Measurements from ENCODE around the gene THSD7B.
"Not testable (repeated sequence)": the region's sequence is repeated elsewhere in the genome, so short reads cannot be mapped to it uniquely, and the experiment has no call there.

Gene THSD7B

DNA sequence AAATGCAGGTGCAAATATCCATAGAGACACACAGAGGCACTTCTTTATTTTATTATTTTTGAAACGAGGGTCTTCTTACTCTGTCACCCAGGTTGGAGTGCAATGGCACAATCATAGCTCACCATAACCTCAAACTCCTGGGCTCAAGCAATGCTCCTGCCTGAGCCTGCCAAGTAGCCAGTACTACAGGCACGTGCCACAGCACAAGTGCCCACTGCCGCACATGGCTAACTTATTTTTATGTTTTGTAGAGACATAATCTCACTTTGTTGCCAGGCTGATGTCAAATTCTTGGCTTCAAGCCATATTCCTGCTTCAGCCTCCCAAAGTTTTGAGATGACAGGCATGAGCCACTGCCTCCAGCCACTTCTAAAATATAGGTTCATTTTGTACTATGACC, 537.6 kb downstream of the THSD7B start:
- Histone ChIP-seq H2AFZ (no peak overlapping the region), H3K79me2 (no peaks in the 10 kb centered on the region), H3K27ac (no peak overlapping the region), H3K9me3 (ENCODE audit: control insufficient read depth, low read length) (no peaks in the 10 kb centered on the region), H3K9ac (no peak overlapping the region), H3K4me2 (ENCODE audit: low read length) (no peak overlapping the region), H3K36me3 (ENCODE audit: control insufficient read depth, insufficient read depth, low read length) (no peaks in the 10 kb centered on the region), H3K4me3 (ENCODE audit: low read depth, low read length) (no peak overlapping the region), H3K27me3 (ENCODE audit: control insufficient read depth, insufficient read depth, low read length) (no peaks in the 10 kb centered on the region), H3K4me1 (no peaks in the 10 kb centered on the region)
- TF ChIP-seq, protein P1, sequence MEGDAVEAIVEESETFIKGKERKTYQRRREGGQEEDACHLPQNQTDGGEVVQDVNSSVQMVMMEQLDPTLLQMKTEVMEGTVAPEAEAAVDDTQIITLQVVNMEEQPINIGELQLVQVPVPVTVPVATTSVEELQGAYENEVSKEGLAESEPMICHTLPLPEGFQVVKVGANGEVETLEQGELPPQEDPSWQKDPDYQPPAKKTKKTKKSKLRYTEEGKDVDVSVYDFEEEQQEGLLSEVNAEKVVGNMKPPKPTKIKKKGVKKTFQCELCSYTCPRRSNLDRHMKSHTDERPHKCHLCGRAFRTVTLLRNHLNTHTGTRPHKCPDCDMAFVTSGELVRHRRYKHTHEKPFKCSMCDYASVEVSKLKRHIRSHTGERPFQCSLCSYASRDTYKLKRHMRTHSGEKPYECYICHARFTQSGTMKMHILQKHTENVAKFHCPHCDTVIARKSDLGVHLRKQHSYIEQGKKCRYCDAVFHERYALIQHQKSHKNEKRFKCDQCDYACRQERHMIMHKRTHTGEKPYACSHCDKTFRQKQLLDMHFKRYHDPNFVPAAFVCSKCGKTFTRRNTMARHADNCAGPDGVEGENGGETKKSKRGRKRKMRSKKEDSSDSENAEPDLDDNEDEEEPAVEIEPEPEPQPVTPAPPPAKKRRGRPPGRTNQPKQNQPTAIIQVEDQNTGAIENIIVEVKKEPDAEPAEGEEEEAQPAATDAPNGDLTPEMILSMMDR (IDR thresholded peaks at IDR 0.05) = no peak

DNA sequence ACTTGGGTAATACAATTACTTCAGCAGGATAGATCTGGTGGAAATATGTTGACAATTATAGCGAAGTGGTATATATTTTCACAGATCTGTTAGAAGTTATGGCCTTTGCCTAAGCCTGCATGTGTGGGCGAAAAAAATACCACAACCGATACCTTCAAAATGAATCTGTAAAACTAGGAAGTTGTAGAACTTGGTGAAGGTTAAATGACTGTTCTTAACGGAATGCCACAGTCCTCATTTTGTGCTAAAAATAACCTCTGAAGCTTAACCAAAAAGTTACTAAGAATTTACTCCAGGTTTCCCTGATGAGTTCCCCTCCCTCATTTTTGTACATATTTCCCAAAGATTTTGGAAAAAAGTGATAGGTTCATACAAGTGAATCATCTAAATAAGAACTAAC, 550.7 kb downstream of the THSD7B start:
- no peak overlapping the region for H3K9ac ChIP-seq
- no peaks in the 10 kb centered on the region for H3K27me3 ChIP-seq (ENCODE audit: control insufficient read depth, insufficient read depth, low read length)
- H3K4me3 ChIP-seq (ENCODE audit: low read depth, low read length) = no peak overlapping the region
- H2AFZ ChIP-seq = no peak overlapping the region
- H3K36me3 ChIP-seq (ENCODE audit: control insufficient read depth, insufficient read depth, low read length) = no peaks in the 10 kb centered on the region
- H3K79me2 ChIP-seq = no peaks in the 10 kb centered on the region
- H3K27ac ChIP-seq = no peak overlapping the region
- no peaks in the 10 kb centered on the region for H3K4me1 ChIP-seq
- no peak overlapping the region for H3K4me2 ChIP-seq (ENCODE audit: low read length)
- no peaks in the 10 kb centered on the region for H3K9me3 ChIP-seq (ENCODE audit: control insufficient read depth, low read length)
- TF ChIP-seq, protein P1 (IDR thresholded peaks at IDR 0.05) = no peak

DNA sequence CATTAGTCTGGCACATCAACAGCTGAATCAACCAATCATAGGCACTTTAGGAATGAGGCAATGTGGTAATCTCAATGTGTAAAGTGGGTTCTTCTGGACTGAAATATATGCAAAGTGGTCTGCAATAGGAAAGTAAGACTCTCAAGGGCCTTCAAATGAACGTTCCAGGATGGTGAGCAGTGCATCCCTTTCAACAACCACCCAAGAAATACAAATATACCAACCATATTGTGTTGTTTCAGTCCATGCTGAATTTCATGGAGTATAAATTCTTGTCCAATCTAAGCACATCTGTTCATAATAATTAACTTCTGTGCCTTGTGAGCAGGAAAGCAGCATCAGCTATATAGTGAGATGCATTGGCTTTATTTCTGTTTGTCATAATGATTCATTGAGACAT, 556.2 kb downstream of the THSD7B start:
- Histone ChIP-seq H3K79me2 (no peaks in the 10 kb centered on the region), H3K9me3 (ENCODE audit: control insufficient read depth, low read length) (no peaks in the 10 kb centered on the region), H3K4me2 (ENCODE audit: low read length) (no peak overlapping the region), H3K4me1 (no peaks in the 10 kb centered on the region), H3K36me3 (ENCODE audit: control insufficient read depth, insufficient read depth, low read length) (no peaks in the 10 kb centered on the region), H3K4me3 (ENCODE audit: low read depth, low read length) (no peak overlapping the region), H3K27me3 (ENCODE audit: control insufficient read depth, insufficient read depth, low read length) (no peaks in the 10 kb centered on the region), H2AFZ (no peak overlapping the region), H3K9ac (no peak overlapping the region), H3K27ac (no peak overlapping the region)
- TF ChIP-seq, protein P1 (IDR thresholded peaks at IDR 0.05) = no peak

DNA sequence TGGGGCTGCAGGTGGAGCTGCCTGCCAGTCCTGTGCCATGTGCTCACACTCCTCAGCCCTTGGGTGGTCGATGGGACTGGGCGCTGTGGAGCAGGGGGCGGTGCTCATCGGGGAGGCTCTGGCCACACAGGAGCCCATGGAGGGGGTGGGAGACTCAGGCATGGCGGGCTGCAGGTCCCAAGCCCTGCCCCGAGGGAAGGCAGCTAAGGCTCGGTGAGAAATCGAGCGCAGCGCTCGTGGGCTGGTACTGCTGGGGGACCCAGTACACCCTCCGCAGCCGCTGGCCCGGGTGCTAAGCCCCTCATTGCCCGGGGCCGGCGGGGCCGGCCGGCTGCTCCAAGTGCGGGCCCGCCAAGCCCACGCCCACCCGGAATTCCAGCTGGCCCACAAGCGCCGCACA, 566.2 kb downstream of the THSD7B start:
- not testable (repeated sequence) for H3K27me3 ChIP-seq (ENCODE audit: control insufficient read depth, insufficient read depth, low read length); H3K9ac ChIP-seq; H2AFZ ChIP-seq; H3K9me3 ChIP-seq (ENCODE audit: control insufficient read depth, low read length); H3K4me1 ChIP-seq; H3K4me3 ChIP-seq (ENCODE audit: low read depth, low read length); H3K36me3 ChIP-seq (ENCODE audit: control insufficient read depth, insufficient read depth, low read length); H3K79me2 ChIP-seq; H3K4me2 ChIP-seq (ENCODE audit: low read length); H3K27ac ChIP-seq

DNA sequence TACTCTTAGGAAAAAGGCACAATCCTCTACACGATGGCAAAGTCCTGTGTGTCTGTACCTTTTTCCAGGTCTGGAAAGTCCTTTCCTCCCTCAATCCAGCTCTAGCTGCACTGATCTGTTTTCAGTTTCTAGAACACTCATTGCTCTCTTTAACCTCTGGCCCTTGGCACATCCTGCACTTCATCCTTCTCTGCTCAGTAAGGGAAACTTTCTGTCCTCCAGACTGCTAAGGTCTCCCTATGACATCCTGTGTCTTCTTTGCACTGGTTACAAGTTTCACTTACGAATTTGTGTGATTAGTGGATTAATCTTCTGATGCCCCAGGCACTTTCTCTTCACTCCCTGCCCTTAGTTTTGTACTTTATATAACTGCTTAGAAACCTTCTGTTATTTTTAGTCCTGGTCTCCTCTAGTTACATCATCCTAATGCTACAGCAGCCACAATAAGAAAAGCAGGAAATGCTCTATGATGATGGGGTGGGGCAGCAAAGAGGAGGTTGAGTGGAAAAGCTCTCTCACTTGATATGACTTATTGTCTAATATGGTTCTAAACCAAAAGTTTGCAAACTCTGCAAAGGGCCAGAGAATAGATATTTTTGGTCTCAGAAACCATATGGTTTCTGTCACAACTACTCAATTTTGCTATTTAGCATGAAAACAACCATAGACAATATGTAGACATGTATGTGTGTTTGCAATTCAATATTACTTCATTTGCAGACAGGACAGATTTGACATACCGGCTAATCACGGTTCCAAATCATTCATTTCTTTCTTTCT, 568.2 kb downstream of the THSD7B start:
- Histone ChIP-seq H3K79me2 (no peaks in the 10 kb centered on the region), H3K36me3 (ENCODE audit: control insufficient read depth, insufficient read depth, low read length) (no peaks in the 10 kb centered on the region), H3K27ac (no peak overlapping the region), H3K4me3 (ENCODE audit: low read depth, low read length) (no peak overlapping the region), H3K4me2 (ENCODE audit: low read length) (no peak overlapping the region), H3K9me3 (ENCODE audit: control insufficient read depth, low read length) (no peaks in the 10 kb centered on the region), H2AFZ (no peak overlapping the region), H3K4me1 (no peaks in the 10 kb centered on the region), H3K27me3 (ENCODE audit: control insufficient read depth, insufficient read depth, low read length) (no peaks in the 10 kb centered on the region), H3K9ac (no peak overlapping the region)
- TF ChIP-seq, protein P1 (IDR thresholded peaks at IDR 0.05) = no peak
